Measurements from ENCODE around the gene STARD4. TPM values are rescaled to one million over a fixed set of nuclear protein-coding genes. Genes with fewer than 3 reads are reported as not detected.
A peak's percentile ranks its signal among the peaks of the same experiment; 100 is the strongest.

STARD4 gene
- total and polyA plus RNA-seq, 9 of the 15 experiments (the other 6 are each of a cell fraction or from before 2014, with no cell fraction given): 28.4 to 88.0 (median 34.0) TPM

DNA sequence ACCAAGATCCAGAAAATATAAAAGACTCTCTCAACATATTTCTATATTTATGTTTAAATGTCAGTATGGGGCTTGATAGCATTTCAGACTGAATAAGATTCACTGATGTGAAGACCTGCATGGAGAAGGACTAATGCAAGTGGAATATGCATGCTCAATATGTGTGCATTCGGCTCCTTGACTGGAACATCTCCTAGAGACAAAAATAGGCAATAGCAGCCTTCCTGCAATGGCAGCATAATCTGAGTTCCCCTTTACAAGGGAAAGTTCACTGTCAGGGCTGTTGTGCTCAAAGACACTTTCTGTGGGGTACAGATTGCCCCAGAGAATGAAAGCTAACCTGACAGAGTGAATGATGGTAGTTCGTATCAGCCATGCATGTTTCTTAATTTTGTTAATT lies 42.4 kb downstream of the STARD4 start:
- ChIA-PET CTCF (ENCODE audit: low intra/inter-chr PET ratio) (no interaction called here), POLR2A (no interaction called here)
- Histone ChIP-seq H3K9me1 (ENCODE audit: control insufficient read depth, insufficient read depth, low read length) (no peaks in the 10 kb centered on the region), H3K36me3 (ENCODE audit: control insufficient read depth, insufficient read depth, low read length) (no peaks in the 10 kb centered on the region), H3K79me2 (ENCODE audit: control insufficient read depth, insufficient read depth, low read length) (no peaks in the 10 kb centered on the region), H3K4me3 (no peak overlapping the region), H3K4me1 (replicated peaks in 1 of 2; ENCODE audit: control insufficient read depth in 2 of 2, insufficient read depth in 2 of 2, low read length in 2 of 2) (no peaks in the 10 kb centered on the region), H3K27ac (ENCODE audit: extremely low read depth, low read depth, low read length) (no peak overlapping the region), H4K20me1 (replicated peaks; ENCODE audit: control insufficient read depth, insufficient read depth, low read length) (no peaks in the 10 kb centered on the region), H3K9ac (ENCODE audit: insufficient read depth in 1 of 2, low read depth in 2 of 2, low read length in 2 of 2) (no peak overlapping the region), H3K9me3 (replicated peaks; ENCODE audit: control insufficient read depth, insufficient read depth, low read depth, low read length) (no peaks in the 10 kb centered on the region), H3K27me3 (ENCODE audit: control insufficient read depth in 2 of 2, insufficient read depth in 2 of 2, low read length in 2 of 2) (peaks cover 0 to 7% of the 10 kb centered on the region in 2 experiments; a peak in 1 of 5 replicates), H3K4me2 (ENCODE audit: insufficient read depth, low read length) (no peak overlapping the region), H2AFZ (ENCODE audit: low read depth, low read length) (no peak overlapping the region)
- FAIRE-seq (peak; percentile 19), ATAC-seq (peak; percentile 51; the same call in 2 of the 3 replicates), DNase-seq (ENCODE audit: extremely low read depth in 1 of 4, low spot score in 3 of 4) (no peak)
- BruUV-seq (replicated peaks): no TSS peak
- intact Hi-C loops (cut with micrococcal nuclease) (no loop called here), in situ Hi-C loops (cut with MboI) (no loop called here)
- WGBS (ENCODE audit: insufficient coverage, low coverage, missing lambda C conversion rate): 0% methylated on average over 2 of the region's 2 CpGs
- TF ChIP-seq, protein P1, sequence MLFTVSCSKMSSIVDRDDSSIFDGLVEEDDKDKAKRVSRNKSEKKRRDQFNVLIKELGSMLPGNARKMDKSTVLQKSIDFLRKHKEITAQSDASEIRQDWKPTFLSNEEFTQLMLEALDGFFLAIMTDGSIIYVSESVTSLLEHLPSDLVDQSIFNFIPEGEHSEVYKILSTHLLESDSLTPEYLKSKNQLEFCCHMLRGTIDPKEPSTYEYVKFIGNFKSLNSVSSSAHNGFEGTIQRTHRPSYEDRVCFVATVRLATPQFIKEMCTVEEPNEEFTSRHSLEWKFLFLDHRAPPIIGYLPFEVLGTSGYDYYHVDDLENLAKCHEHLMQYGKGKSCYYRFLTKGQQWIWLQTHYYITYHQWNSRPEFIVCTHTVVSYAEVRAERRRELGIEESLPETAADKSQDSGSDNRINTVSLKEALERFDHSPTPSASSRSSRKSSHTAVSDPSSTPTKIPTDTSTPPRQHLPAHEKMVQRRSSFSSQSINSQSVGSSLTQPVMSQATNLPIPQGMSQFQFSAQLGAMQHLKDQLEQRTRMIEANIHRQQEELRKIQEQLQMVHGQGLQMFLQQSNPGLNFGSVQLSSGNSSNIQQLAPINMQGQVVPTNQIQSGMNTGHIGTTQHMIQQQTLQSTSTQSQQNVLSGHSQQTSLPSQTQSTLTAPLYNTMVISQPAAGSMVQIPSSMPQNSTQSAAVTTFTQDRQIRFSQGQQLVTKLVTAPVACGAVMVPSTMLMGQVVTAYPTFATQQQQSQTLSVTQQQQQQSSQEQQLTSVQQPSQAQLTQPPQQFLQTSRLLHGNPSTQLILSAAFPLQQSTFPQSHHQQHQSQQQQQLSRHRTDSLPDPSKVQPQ (CRISPR knock-in tag; IDR thresholded peaks at IDR 0.05; ENCODE audit: borderline replicate concordance): no peak
- TF ChIP-seq PRPF4 (IDR thresholded peaks at IDR 0.05; ENCODE audit: insufficient read depth, low read depth, low read length, poor library complexity, severe bottlenecking) (no peak), HNRNPUL1 (IDR thresholded peaks at IDR 0.05; ENCODE audit: low read length) (no peak), POLR2G (IDR thresholded peaks at IDR 0.05; ENCODE audit: low read depth, low read length) (no peak), TCF3 (CRISPR knock-in tag; IDR thresholded peaks at IDR 0.05) (no peak), ETV1 (tag; conservative IDR thresholded peaks at IDR 0.05; ENCODE audit: low read depth) (no peak), ZBED1 (IDR thresholded peaks at IDR 0.05) (no peak), MBD2 (IDR thresholded peaks at IDR 0.05; ENCODE audit: borderline replicate concordance, low read depth) (no peak), ZNF431 (CRISPR knock-in tag; IDR thresholded peaks at IDR 0.05) (no peak), ZNF121 (CRISPR knock-in tag; conservative IDR thresholded peaks at IDR 0.05) (no peak)
- TF ChIP-seq, protein P2, sequence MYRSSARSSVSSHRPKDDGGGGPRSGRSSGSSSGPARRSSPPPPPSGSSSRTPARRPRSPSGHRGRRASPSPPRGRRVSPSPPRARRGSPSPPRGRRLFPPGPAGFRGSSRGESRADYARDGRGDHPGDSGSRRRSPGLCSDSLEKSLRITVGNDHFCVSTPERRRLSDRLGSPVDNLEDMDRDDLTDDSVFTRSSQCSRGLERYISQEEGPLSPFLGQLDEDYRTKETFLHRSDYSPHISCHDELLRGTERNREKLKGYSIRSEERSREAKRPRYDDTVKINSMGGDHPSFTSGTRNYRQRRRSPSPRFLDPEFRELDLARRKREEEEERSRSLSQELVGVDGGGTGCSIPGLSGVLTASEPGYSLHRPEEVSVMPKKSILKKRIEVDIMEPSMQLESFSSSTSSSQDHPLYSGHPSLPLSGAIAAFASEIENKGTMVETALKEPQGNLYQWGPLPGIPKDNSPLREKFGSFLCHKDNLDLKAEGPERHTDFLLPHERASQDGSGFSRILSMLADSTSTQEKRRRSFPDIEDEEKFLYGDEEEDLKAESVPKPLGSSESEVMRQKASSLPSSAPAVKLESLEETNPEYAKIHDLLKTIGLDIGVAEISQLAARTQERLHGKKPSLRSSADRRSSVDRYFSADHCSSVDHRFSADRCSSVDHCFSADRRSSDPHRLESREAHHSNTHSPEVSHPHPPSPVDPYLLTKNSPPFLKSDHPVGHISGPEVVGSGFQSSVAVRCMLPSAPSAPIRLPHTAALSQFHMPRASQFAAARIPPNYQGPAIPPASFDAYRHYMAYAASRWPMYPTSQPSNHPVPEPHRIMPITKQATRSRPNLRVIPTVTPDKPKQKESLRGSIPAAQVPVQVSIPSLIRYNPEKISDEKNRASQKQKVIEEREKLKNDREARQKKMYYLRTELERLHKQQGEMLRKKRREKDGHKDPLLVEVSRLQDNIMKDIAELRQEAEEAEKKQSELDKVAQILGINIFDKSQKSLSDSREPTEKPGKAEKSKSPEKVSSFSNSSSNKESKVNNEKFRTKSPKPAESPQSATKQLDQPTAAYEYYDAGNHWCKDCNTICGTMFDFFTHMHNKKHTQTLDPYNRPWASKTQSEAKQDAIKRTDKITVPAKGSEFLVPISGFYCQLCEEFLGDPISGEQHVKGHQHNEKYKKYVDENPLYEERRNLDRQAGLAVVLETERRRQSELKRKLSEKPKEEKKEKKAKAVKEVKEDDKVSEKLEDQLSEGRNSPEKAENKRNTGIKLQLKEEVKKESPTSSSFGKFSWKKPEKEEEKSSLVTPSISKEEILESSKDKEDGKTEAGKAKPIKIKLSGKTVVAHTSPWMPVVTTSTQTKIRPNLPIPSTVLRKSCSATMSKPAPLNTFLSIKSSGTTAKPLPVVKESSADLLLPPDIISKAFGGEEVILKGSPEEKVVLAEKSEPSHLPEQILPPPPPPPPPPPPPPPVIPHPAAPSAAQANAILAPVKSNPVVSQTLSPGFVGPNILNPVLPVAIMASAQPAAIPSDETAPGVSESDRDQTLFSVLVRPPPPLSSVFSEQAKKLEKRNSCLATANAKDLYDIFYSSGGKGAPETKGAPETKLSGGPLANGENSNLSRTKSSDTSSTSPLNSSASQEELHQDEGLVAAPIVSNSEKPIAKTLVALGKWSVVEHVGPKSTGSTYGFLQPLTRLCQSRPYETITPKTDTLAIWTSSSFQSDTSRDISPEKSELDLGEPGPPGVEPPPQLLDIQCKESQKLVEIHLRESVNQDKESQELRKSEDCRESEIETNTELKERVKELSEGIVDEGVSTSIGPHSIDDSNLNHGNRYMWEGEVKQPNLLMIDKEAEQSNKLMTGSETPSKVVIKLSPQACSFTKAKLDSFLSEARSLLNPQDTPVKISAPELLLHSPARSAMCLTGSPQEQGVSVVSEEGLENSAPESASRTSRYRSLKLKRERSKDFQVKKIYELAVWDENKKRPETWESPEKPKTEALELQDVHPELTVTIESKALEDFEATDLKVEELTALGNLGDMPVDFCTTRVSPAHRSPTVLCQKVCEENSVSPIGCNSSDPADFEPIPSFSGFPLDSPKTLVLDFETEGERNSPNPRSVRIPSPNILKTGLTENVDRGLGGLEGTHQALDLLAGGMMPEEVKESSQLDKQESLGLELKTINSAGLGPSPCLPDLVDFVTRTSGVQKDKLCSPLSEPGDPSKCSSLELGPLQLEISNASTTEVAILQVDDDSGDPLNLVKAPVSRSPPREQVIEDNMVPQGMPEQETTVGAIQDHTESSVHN (IDR thresholded peaks at IDR 0.05; ENCODE audit: borderline replicate concordance in 1 of 2, low read depth in 1 of 2): no peak
- TF ChIP-seq, protein P3, sequence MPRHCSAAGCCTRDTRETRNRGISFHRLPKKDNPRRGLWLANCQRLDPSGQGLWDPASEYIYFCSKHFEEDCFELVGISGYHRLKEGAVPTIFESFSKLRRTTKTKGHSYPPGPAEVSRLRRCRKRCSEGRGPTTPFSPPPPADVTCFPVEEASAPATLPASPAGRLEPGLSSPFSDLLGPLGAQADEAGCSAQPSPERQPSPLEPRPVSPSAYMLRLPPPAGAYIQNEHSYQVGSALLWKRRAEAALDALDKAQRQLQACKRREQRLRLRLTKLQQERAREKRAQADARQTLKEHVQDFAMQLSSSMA (CRISPR knock-in tag; IDR thresholded peaks at IDR 0.05): no peak

Data from K562 (cell line).